Type B pancreatic cell (in vitro differentiated cells): ENCODE results near the gene IL1A. TPM values are rescaled to one million over a fixed set of nuclear protein-coding genes. Genes with fewer than 3 reads are reported as not detected.

Source experiments
- DNase-seq: peaks from one replicate; pipeline ENCODE4 v3.0.0; 2021; ENCODE audit warnings: mixed read lengths; ENCODE audit not compliant: unreplicated experiment; ENCODE audit errors: extremely low spot score
- H3K27ac Mint-ChIP-seq: 2 replicates; pipeline ENCODE4 v1.8.0; 2021; ENCODE audit warnings: mild to moderate bottlenecking, mixed read lengths
- H3K27me3 Mint-ChIP-seq: 2 replicates; pipeline ENCODE4 v1.8.0; 2021; ENCODE audit warnings: mixed read lengths
- H3K36me3 Mint-ChIP-seq: 2 replicates; pipeline ENCODE4 v1.8.0; 2021; ENCODE audit warnings: mixed read lengths
- H3K4me1 Mint-ChIP-seq: one replicate; pipeline ENCODE4 v1.8.0; 2021; ENCODE audit warnings: mixed read lengths; ENCODE audit not compliant: unreplicated experiment
- H3K4me3 Mint-ChIP-seq: 2 replicates; pipeline ENCODE4 v1.8.0; 2021; ENCODE audit warnings: mild to moderate bottlenecking, mixed read lengths
- H3K9me3 Mint-ChIP-seq: 2 replicates; pipeline ENCODE4 v1.8.0; 2021; ENCODE audit warnings: mixed read lengths
- CTCF ChIP-seq: fragments of 200-600 bp; sonication (generic); conservative IDR thresholded peaks from 2 replicates; pipeline ENCODE4 v1.5.0; 2021; ENCODE audit warnings: antibody characterized with exemption, mild to moderate bottlenecking
- total RNA-seq: library from RNA; stranded (reverse); gene quantifications from 2 replicates; pipeline ENCODE4 v1.2.1, GENCODE V29; 2021; ENCODE audit warnings: low replicate concordance

The IL1A gene
- total RNA-seq, 1 donor from 2014 or later: 0.60 TPM

DNA sequence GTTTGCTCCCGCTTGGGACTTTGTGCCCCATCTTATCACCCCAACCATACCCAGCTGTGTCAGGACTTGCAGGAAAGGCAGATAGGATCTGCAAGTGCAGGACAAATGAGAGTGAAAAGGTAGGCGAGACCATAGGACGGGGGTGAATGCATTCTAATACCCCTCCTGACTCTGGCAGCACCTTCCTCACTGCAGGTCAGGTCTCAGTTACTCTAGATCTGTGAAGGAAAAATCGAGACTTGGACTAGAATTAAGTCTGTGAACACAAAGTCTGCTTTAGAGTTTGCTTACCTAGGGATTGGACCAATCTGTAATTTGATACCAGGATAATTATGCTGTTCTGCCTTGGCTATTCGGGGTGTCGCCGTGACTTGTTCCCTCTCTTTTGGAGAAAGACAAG, 43.8 kb downstream of the IL1A start:
- no peaks in the 10 kb centered on the region for H3K27me3 Mint-ChIP-seq
- H3K36me3 Mint-ChIP-seq: peaks cover 17% of the 10 kb centered on the region
- no peak for TF ChIP-seq CTCF
- DNase-seq: no peak
- H3K4me1 Mint-ChIP-seq: peaks cover 9% of the 10 kb centered on the region
- no peak overlapping the region for H3K27ac Mint-ChIP-seq
- no peaks in the 10 kb centered on the region for H3K9me3 Mint-ChIP-seq
- H3K4me3 Mint-ChIP-seq: no peak overlapping the region

DNA sequence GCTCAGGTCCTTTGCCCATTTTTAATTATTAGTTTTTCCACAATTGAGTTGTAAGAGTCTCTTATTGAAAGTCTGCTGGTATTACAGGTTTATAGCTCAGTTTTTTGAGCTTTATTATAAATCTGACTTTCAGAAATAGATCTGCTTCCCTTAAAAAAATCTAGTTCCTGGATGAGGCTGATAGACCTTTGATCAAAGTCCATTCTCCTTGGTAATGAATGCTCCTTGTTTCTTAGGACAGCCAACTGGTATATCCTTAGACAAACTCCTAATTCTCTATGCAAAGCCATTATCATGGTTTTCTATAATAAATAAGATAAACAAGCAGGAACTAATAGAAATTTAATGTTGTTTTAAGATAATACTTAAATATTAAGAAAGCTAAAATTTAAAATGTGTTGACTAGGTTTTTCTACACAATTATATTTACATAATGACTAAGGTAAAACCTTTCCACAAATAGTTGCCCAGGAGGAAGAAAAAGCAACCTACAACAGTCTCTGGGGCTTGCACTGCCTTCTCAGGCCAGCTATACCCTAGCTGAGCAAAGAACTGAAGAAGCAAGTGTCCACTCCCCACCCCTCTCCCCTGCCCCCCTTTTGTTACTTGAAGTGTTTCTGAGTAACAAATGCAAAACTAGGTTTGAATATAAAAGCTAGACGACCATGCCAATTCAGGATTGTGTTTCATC, 46.6 kb downstream of the IL1A start:
- H3K9me3 Mint-ChIP-seq: no peaks in the 10 kb centered on the region
- no peak overlapping the region for H3K4me3 Mint-ChIP-seq
- no peaks in the 10 kb centered on the region for H3K27me3 Mint-ChIP-seq
- no peak for DNase-seq
- peaks cover 17% of the 10 kb centered on the region for H3K36me3 Mint-ChIP-seq
- no peak overlapping the region for H3K27ac Mint-ChIP-seq
- peaks cover 9% of the 10 kb centered on the region for H3K4me1 Mint-ChIP-seq
- no peak for TF ChIP-seq CTCF

GRCh38 chr2:112733871-112734270, 50.4 kb downstream of the IL1A start:
- no peak overlapping the region for H3K4me3 Mint-ChIP-seq
- peaks cover 7% of the 10 kb centered on the region for H3K27me3 Mint-ChIP-seq
- DNase-seq: no peak
- no peaks in the 10 kb centered on the region for H3K4me1 Mint-ChIP-seq
- no peaks in the 10 kb centered on the region for H3K9me3 Mint-ChIP-seq
- no peaks in the 10 kb centered on the region for H3K36me3 Mint-ChIP-seq
- H3K27ac Mint-ChIP-seq: no peak overlapping the region
- TF ChIP-seq CTCF: no peak

DNA sequence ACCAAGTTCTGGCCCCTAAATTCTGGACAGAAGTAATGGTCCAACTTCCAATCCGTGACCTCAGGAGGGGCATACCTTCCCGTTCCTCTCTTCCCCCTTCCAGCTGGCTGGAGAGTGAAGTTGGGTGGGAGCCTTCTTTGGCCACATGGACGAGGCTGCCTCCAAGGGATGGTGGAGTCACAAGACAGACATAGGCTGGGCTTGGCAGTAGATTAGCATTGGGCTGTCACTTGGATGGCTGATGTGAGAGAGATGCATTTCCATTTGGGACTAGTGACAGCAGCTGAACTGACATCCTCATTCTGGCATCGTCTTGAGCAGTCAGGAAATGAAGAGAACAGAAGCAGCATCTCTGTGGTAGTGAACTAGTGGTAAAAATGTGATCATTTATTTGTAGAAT, 50.8 kb downstream of the IL1A start:
- Mint-ChIP-seq H3K9me3 (no peaks in the 10 kb centered on the region), H3K27me3 (peaks cover 7% of the 10 kb centered on the region), H3K4me3 (no peak overlapping the region), H3K4me1 (no peaks in the 10 kb centered on the region), H3K36me3 (no peaks in the 10 kb centered on the region), H3K27ac (no peak overlapping the region)
- DNase-seq: no peak
- no peak for TF ChIP-seq CTCF

GRCh38 chr2:112731479-112731878, 52.8 kb downstream of the IL1A start:
- Mint-ChIP-seq H3K4me1 (peaks cover 4% of the 10 kb centered on the region), H3K4me3 (no peak overlapping the region), H3K9me3 (no peaks in the 10 kb centered on the region), H3K27ac (no peak overlapping the region), H3K36me3 (no peaks in the 10 kb centered on the region), H3K27me3 (peaks cover 12% of the 10 kb centered on the region)
- TF ChIP-seq CTCF: no peak
- no peak for DNase-seq

DNA sequence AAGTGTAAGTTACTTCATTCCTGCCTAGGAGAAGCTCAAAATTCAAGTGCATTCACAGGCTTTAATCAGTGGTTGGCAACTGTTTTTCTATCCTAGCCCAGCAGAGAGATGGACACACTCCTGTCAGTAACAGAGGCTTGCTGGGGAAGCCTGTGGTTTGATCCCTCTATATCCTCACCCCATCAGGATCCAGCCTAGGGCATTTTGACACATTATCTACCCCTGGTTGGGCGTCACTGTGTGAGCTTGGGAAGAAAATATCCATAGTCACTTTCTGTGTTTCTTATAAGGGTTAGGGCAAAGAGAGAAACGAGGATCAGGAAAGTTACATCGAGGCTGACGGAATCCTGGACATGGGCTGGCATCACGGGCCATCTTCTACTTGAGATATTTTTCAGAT, 53.5 kb downstream of the IL1A start:
- peaks cover 12% of the 10 kb centered on the region for H3K27me3 Mint-ChIP-seq
- H3K4me3 Mint-ChIP-seq: no peak overlapping the region
- peaks cover 4% of the 10 kb centered on the region for H3K4me1 Mint-ChIP-seq
- DNase-seq: no peak
- no peaks in the 10 kb centered on the region for H3K36me3 Mint-ChIP-seq
- H3K27ac Mint-ChIP-seq: no peak overlapping the region
- no peak for TF ChIP-seq CTCF
- no peaks in the 10 kb centered on the region for H3K9me3 Mint-ChIP-seq
